Measurements from ENCODE around the gene NAA10. TPM values are rescaled to one million over a fixed set of nuclear protein-coding genes. Genes with fewer than 3 reads are reported as not detected.

NAA10 gene
- total and polyA plus RNA-seq, 4 experiments from 2014 or later = 57.6 to 96.3 (median 91.9) TPM

- Histone ChIP-seq H3K36me3 (ENCODE audit: insufficient read depth, low read length) (no peaks in the 10 kb centered on the region), H3K4me3 (ENCODE audit: low read length in 2 of 2) (peak overlapping the region in 1 of 2 donors; percentile 16), H3K4me1 (ENCODE audit: insufficient read depth, low read length) (peaks cover 19% of the 10 kb centered on the region), H3K27ac (ENCODE audit: low read depth, low read length) (peak overlapping the region; percentile 99), H3K27me3 (ENCODE audit: insufficient read depth, low read length) (no peaks in the 10 kb centered on the region), H3K9me3 (ENCODE audit: control insufficient read depth in 1 of 2, low read length in 2 of 2) (no peaks in the 10 kb centered on the region)
- Mint-ChIP-seq H3K4me1 (peaks cover 11 to 32% (median 25%) of the 10 kb centered on the region in 4 donors), H3K9me3 (peaks cover 0 to 3% (median 0%) of the 10 kb centered on the region in 8 donors), H3K36me3 (peaks cover 0 to 11% of the 10 kb centered on the region in 2 donors), H3K4me3 (peak overlapping the region; percentile 61 to 92 (median 83)), H3K27ac (peak overlapping the region; percentile 72 to 97 (median 93)), H3K27me3 (peaks cover 0 to 1% of the 10 kb centered on the region in 2 donors)
- intact Hi-C loops (cut with micrococcal nuclease) = loop anchor here (5.0 to 10.0 kb wide), 2 partner anchors 38 to 401 kb away; partner anchors contain the start of genes EMD and FLNA
- CTCF ChIA-PET (ENCODE audit: partially characterized antibody) = interaction anchor here (0.9 to 1.0 kb wide), 2 partner anchors 46 to 77 kb away, joined by 3 read pairs; no protein-coding TSS in a partner anchor
- POLR2A ChIA-PET (ENCODE audit: partially characterized antibody) = interaction anchor here (1.1 to 10.3 kb wide), 7 partner anchors 6 to 424 kb away, joined by 3 to 176 read pairs (median 61); partner anchors contain the start of genes ARHGAP4, IRAK1 and RPL10
- DNase-seq = no peak
Measured at GRCh38 chrX:153974003-153974725, 39.3 kb upstream of the NAA10 start.

- peaks cover 0 to 1% of the 10 kb centered on the region in 2 donors for H3K27me3 Mint-ChIP-seq
- Histone ChIP-seq H3K27ac (ENCODE audit: low read depth, low read length) (peak overlapping the region; percentile 99), H3K36me3 (ENCODE audit: insufficient read depth, low read length) (no peaks in the 10 kb centered on the region), H3K9me3 (ENCODE audit: control insufficient read depth in 1 of 2, low read length in 2 of 2) (no peaks in the 10 kb centered on the region), H3K4me1 (ENCODE audit: insufficient read depth, low read length) (peaks cover 26% of the 10 kb centered on the region), H3K4me3 (ENCODE audit: low read length in 2 of 2) (peak overlapping the region; percentile 43 to 66), H3K27me3 (ENCODE audit: insufficient read depth, low read length) (no peaks in the 10 kb centered on the region)
- H3K4me3 Mint-ChIP-seq = peak overlapping the region; percentile 83 to 92 (median 86)
- H3K4me1 Mint-ChIP-seq = peaks cover 11 to 37% (median 27%) of the 10 kb centered on the region in 4 donors
- peak overlapping the region; percentile 91 to 97 (median 93) for H3K27ac Mint-ChIP-seq
- H3K9me3 Mint-ChIP-seq = peaks cover 0 to 3% (median 0%) of the 10 kb centered on the region in 8 donors
- no peak for DNase-seq
- CTCF ChIA-PET (ENCODE audit: partially characterized antibody) = interaction anchor here (0.9 to 1.0 kb wide), 2 partner anchors 47 to 78 kb away, joined by 3 read pairs; no protein-coding TSS in a partner anchor
- intact Hi-C loops (cut with micrococcal nuclease) = loop anchor here (2.0 to 10.0 kb wide), 3 partner anchors 39 to 401 kb away; partner anchors contain the start of genes EMD and FLNA
- peaks cover 0 to 11% of the 10 kb centered on the region in 2 donors for H3K36me3 Mint-ChIP-seq
- POLR2A ChIA-PET (ENCODE audit: partially characterized antibody) = interaction anchor here (0.8 to 10.3 kb wide), 8 partner anchors 7 to 425 kb away, joined by 3 to 176 read pairs (median 44); partner anchors contain the start of genes ARHGAP4, IRAK1 and RPL10
Measured at GRCh38 chrX:153973127-153974002, 38.5 kb upstream of the NAA10 start.

GRCh38 chrX:153972368-153973126 lies 37.7 kb upstream of the NAA10 start, which contains the start of gene TMEM187:
TMEM187 (plus strand) TSS chrX:153972754; CDS start chrX:153982063, 9,309 bp downstream.
- peak within 1 kb of the TSS; percentile 97 to 100 (median 100) for H3K27ac Mint-ChIP-seq
- ChIA-PET CTCF (ENCODE audit: partially characterized antibody) (no interaction called here), POLR2A (ENCODE audit: partially characterized antibody) (interaction anchor here (0.8 to 10.3 kb wide), 14 partner anchors 8 to 439 kb away, joined by 3 to 176 read pairs (median 10); partner anchors contain the start of genes ARHGAP4, EMD, IDH3G and IRAK1)
- peaks cover 32% of the 10 kb centered on the region for H3K4me1 ChIP-seq (ENCODE audit: insufficient read depth, low read length)
- H3K4me3 Mint-ChIP-seq = peak within 1 kb of the TSS; percentile 100
- peaks cover 3 to 14% of the 10 kb centered on the region in 2 donors for H3K36me3 Mint-ChIP-seq
- H3K27me3 Mint-ChIP-seq = peaks cover 0 to 1% of the 10 kb centered on the region in 2 donors
- H3K4me1 Mint-ChIP-seq = peaks cover 16 to 45% (median 34%) of the 10 kb centered on the region in 4 donors
- H3K27me3 ChIP-seq (ENCODE audit: insufficient read depth, low read length) = no peaks in the 10 kb centered on the region
- intact Hi-C loops (cut with micrococcal nuclease) = loop anchor here (1.0 to 10.0 kb wide), 4 partner anchors 9 to 402 kb away; partner anchors contain the start of genes EMD and FLNA
- H3K36me3 ChIP-seq (ENCODE audit: insufficient read depth, low read length) = no peaks in the 10 kb centered on the region
- peak within 1 kb of the TSS; percentile 99 for H3K27ac ChIP-seq (ENCODE audit: low read depth, low read length)
- H3K9me3 Mint-ChIP-seq = peaks cover 0 to 3% (median 0%) of the 10 kb centered on the region in 8 donors
- peak within 1 kb of the TSS; percentile 66 to 90 for H3K4me3 ChIP-seq (ENCODE audit: low read length in 2 of 2)
- no peaks in the 10 kb centered on the region for H3K9me3 ChIP-seq (ENCODE audit: control insufficient read depth in 1 of 2, low read length in 2 of 2)
- peak; percentile 91 to 94 (median 93) for DNase-seq

GRCh38 chrX:153971450-153972367 lies 36.9 kb upstream of the NAA10 start, which contains the start of gene HCFC1:
HCFC1 (minus strand) TSS chrX:153971818; CDS start chrX:153970840, 978 bp downstream.
- Mint-ChIP-seq H3K9me3 (peaks cover 0 to 3% (median 0%) of the 10 kb centered on the region in 8 donors), H3K27ac (peak within 1 kb of the TSS; percentile 97 to 100 (median 100)), H3K27me3 (peaks cover 0 to 1% of the 10 kb centered on the region in 2 donors), H3K4me1 (peaks cover 21 to 53% (median 41%) of the 10 kb centered on the region in 4 donors), H3K4me3 (peak within 1 kb of the TSS; percentile 100), H3K36me3 (peaks cover 4 to 18% of the 10 kb centered on the region in 2 donors)
- DNase-seq = peak; percentile 93 to 98 (median 96)
- H3K4me1 ChIP-seq (ENCODE audit: insufficient read depth, low read length) = peaks cover 41% of the 10 kb centered on the region
- ChIA-PET POLR2A (ENCODE audit: partially characterized antibody) (interaction anchor here (0.6 to 10.3 kb wide), 25 partner anchors 9 to 1013 kb away, joined by 3 to 176 read pairs (median 7); partner anchors contain the start of genes ARHGAP4, EMD, IDH3G and IRAK1), CTCF (ENCODE audit: partially characterized antibody) (interaction anchor here (0.8 to 6.1 kb wide), 7 partner anchors 10 to 402 kb away, joined by 3 to 31 read pairs (median 3); no protein-coding TSS in a partner anchor)
- H3K27me3 ChIP-seq (ENCODE audit: insufficient read depth, low read length) = no peaks in the 10 kb centered on the region
- intact Hi-C loops (cut with micrococcal nuclease) = loop anchor here (1.0 to 10.0 kb wide), 6 partner anchors 10 to 403 kb away; partner anchors contain the start of genes ARHGAP4, EMD, FLNA and IDH3G
- H3K27ac ChIP-seq (ENCODE audit: low read depth, low read length) = peak within 1 kb of the TSS; percentile 99
- H3K4me3 ChIP-seq (ENCODE audit: low read length in 2 of 2) = peak within 1 kb of the TSS; percentile 61 to 90
- no peaks in the 10 kb centered on the region for H3K9me3 ChIP-seq (ENCODE audit: control insufficient read depth in 1 of 2, low read length in 2 of 2)
- no peaks in the 10 kb centered on the region for H3K36me3 ChIP-seq (ENCODE audit: insufficient read depth, low read length)

GRCh38 chrX:153971124-153971449 lies 36.2 kb upstream of the NAA10 start:
- H3K36me3 Mint-ChIP-seq = peaks cover 4 to 18% of the 10 kb centered on the region in 2 donors
- intact Hi-C loops (cut with micrococcal nuclease) = loop anchor here (1.0 to 10.0 kb wide), 4 partner anchors 41 to 404 kb away; partner anchors contain the start of genes ARHGAP4, EMD, FLNA and IDH3G
- POLR2A ChIA-PET (ENCODE audit: partially characterized antibody) = interaction anchor here (0.7 to 10.3 kb wide), 21 partner anchors 9 to 1012 kb away, joined by 3 to 176 read pairs (median 9); partner anchors contain the start of genes ARHGAP4, IDH3G, IRAK1 and NAA10

More at GRCh38 chrX:153971124-153971449, 36.2 kb upstream of the NAA10 start:
- H3K27ac ChIP-seq (ENCODE audit: low read depth, low read length) = peak overlapping the region; percentile 99
- H3K9me3 Mint-ChIP-seq = peaks cover 0 to 3% (median 0%) of the 10 kb centered on the region in 8 donors
- H3K4me1 ChIP-seq (ENCODE audit: insufficient read depth, low read length) = peaks cover 47% of the 10 kb centered on the region
- peaks cover 0 to 1% of the 10 kb centered on the region in 2 donors for H3K27me3 Mint-ChIP-seq
- DNase-seq = peak; percentile 89 to 95 (median 92)
- CTCF ChIA-PET (ENCODE audit: partially characterized antibody) = interaction anchor here (0.8 to 6.1 kb wide), 7 partner anchors 10 to 402 kb away, joined by 3 to 31 read pairs (median 3); no protein-coding TSS in a partner anchor
- no peaks in the 10 kb centered on the region for H3K9me3 ChIP-seq (ENCODE audit: control insufficient read depth in 1 of 2, low read length in 2 of 2)
- peaks cover 21 to 59% (median 44%) of the 10 kb centered on the region in 4 donors for H3K4me1 Mint-ChIP-seq
- peak overlapping the region; percentile 97 to 100 (median 100) for H3K27ac Mint-ChIP-seq
- no peaks in the 10 kb centered on the region for H3K27me3 ChIP-seq (ENCODE audit: insufficient read depth, low read length)
- H3K36me3 ChIP-seq (ENCODE audit: insufficient read depth, low read length) = no peaks in the 10 kb centered on the region
- H3K4me3 Mint-ChIP-seq = peak overlapping the region; percentile 100
- peak overlapping the region; percentile 61 to 90 for H3K4me3 ChIP-seq (ENCODE audit: low read length in 2 of 2)

Measured in CD4-positive, alpha-beta memory T cell (primary cell).